SHP77 treated with DMSO at 0.1 percent for 48 hours (cell line): Measurements from ENCODE around the gene EFNA5.

Experiments used
- DNase-seq: peaks from one replicate; lab custom pipeline; 2025; lab: John Stamatoyannopoulos, UW

Gene EFNA5

DNA sequence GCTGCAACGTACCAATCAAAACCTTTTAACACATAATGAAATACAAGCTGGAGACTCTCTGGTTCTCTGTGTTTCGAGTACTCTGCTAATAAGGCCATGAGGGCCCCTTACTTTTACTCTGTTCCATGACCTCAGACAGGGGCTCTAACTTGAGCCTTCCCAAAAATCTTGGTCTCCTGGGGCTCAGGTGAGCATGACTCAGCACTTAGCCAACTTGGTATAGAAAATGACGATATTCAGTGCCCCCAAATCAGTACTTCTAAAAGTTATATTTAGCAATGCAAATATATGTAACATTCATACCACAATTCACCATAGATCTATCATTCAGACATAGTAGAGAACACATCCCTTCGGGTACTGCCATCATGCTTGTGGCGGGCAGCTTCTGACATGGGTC lies 278.9 kb downstream of the EFNA5 start:
- no peak for DNase-seq

DNA sequence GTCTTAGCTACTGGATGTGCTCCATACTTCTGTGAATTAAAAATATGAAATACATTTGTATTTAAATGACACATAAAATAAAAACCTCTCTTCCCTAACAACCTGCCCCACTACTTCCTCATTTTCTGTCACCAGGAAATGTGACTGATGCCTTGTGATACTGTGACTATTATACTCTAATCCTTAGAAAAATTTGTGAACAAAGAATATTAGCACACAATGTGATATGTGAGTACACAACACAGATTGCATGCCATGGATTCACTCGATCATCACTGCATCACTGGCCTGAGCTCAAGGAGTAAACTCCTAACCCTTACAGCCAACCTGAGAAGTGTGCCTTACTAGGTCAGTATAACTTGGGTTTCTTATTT lies 281.0 kb downstream of the EFNA5 start:
- DNase-seq: no peak

DNA sequence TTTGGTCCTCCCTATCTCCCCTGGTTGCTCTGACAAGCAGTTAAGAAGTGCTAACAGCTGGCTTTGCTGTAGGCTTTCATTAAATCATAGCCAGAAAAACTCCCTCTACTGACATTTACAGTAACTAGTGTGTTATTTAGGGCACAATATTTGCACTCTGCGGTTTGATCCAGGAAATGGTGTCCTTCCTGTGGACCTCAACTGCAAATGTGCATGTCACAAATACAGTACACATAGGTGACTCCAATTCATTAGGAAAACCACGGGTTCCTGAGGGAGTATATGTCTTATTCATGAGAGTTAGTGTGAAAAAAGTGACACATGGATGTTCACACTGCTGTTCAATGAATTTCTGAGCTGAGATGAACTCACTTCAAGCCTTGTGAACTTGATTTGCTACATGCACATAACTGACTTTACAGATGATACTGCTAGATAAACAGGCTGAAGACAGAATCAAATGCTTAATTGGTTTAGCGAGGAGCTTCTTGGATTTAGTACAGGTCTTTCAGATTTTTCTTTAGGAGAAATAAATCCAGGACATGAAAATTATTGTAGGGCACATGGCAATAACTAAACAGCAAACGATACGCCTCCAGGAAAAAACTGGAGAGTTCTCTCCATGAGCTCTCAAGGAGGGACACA lies 281.5 kb downstream of the EFNA5 start:
- peak; percentile 87 for DNase-seq

DNA sequence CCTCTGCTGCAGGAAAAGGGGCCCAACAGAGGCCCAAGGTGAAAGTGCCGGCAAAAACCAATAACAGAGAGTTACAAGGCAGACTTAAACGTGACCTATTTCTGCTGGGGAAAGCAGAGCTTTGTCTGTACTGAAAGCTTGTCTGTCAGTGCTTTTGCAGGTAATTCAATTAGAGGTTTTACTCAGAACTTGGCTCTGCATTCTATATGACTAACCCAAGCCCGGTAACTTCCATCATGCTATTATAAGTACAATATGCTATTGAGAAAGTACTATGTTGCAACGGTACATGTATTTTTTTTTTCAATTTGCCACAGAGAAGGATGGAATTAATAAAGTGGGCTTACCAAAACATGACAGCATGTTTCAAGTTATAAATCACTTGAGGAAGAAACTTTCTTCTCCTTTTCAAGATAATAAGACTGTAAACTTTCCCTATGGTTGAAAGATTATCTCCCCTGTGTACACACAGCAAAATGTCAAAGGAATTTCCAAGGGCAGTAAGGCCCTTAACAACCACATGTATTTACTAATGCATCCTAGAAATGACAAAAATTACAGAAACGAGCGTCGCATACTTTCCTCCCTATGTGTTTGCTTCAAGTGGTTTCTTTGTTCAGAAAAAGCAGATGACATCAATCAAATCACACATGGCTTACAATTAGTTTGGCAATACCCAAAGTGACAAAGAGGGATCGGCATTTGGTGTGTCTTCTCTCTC lies 282.4 kb downstream of the EFNA5 start:
- peak; percentile 61 for DNase-seq

DNA sequence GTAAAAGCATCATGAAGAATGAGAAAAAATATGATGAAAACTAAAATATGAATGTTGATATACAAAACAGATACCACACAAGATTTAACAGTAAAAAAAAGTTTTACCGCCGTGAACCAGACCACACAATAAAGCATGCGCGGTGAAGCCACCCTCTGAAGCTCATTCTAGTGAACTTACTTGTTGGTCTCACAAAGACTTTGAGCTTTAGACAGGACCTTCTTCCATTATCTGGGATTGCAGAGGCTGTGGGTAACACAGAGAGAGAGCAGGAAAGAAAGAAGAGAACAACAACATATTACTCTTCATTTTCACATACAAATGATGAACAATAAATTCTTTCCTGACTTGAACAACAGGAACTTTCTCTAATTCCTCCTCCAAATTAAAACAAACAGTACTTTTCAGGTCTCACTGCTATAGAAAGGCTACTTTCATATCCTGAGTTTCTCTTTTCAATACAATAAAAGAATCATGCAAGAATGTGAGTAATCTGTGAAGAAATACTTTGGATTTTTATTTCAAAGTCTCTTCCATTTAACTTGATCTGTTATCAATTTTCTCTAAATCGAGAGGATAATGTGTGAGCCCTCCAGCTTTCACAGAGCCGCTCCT lies 283.1 kb downstream of the EFNA5 start:
- DNase-seq: no peak

DNA sequence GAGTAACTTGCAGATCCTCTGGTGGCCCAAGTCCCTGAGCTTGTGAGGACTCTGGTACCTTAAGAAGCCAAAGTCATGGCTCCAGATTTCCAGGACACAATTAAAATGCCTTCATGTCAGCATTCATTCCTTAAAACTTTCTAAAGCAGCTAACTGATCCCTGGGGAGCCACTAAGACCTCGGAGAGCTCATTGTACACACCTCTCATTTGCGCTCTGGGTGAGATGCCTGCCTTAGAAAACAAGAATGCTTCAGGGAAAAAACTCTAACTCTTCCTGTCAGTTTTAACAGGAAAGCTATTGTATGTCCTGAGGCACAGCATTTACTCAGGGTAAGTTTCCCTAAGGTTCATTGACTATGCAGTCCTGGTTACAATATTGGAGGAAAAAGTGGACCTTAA lies 285.0 kb downstream of the EFNA5 start:
- no peak for DNase-seq

DNA sequence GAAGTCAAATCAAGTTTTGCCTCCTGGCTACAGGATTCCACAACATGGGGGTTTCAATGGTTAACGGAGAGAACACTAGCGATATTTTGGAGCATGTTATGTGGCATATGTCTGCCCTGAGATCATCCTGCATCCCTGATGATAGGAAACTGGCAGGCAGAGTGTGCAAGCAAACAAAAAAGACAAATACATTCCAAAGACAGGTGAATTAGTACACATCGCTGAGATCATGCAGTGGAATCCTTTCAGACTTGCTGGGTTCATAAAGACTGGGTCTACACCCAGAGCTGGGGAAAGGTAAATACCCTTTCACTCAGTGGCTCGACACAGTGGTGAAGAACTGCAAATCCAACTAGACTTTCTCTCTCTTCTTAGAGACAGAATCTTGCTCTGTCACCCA lies 286.5 kb downstream of the EFNA5 start:
- no peak for DNase-seq

DNA sequence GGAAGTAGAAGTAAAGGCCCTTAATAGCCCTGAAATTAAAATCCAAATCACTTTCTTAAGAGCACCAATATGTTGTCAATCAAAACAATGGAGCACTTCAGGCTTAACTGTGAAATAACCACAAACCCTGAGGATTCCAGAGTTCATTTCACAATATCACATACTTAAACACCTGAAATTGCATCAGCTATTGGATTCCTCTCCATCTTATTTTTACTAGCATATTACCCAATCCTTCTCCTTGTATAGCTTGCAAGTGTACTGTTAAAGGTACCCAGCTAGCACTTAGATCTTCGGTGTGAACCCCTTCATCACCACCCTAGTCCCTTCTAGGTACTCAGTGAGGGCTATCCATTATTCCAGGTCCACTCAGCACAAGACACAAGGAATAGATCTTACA lies 287.3 kb downstream of the EFNA5 start:
- DNase-seq: no peak

DNA sequence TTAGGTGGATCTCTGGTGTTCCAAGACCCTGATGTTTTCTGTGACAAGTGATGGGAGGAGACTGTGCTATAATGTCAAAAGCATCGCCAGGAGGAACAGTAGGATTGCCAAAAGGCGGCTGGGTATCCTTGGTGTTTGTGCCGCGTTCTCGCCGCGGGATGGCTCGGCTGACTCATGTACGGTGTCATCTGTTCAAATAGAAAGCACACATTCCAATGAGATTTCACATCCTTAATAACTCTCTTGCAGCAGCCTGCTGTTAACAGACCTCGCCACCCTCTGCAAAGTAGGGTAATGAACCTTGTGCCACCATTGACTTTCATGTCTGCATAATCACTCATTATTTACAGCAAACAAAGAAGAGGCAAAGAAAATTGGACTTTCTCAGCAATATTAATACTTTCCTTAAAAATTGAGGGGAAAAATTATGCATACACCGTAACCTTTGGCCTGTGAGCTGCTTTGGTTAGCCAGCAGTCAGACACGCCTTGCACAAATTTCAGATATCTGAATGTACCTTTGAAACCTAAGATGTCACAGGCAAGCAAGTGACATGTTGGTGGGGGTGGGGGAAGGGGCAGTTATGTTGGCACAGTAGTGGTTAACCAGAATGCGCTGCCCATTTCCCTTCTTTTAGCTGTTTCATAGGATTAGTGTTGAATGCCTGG lies 289.4 kb downstream of the EFNA5 start:
- DNase-seq: peak; percentile 66

DNA sequence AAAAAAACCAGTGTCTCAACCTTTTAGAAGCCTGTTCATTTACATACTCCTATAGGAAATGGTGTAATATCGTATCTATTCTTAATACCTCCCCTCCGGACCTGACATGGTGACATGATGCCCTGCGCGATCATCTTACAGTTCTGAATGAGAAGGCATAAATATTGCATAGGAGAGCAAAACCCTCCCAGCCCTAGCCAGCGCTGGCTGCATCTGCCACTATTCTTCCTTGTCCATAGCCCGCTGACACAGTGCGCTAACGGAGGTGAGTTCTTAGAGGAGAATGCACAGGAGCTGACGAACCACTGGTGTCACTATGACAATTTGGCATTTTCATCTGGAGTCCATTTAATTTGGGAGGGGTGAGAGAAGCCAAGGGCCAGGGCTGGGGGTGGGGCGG lies 290.1 kb downstream of the EFNA5 start:
- peak; percentile 36 for DNase-seq

DNA sequence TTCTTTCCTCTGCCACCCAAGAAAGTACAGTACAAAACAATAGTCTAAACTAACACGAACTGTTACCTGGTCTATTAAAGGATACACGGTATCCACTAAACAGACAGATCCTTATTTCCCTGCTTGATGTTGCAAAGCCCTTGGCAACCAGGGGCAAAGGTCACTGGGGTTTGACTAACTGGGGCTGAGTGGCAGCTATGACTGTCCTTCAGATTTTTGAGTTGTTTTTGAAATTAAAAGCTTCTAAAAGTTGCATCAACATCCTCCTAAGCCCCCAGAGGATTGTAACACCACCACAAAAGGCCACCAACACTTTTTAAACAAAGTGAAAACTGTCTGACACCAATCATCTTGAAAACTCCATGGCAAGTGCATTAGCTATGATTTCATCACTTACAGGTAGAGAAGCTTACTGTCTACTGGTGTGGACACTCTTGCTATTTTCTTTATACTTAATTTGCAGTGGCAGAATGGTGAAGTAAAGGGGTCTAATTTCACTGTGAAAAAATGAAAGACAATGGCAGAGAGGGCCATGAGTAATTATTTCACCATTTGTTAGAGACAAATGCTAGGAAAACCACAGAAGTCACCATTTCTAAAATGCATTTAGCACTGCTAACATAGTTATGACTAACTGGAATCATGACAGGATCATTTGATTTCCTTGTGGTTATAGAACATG lies 292.4 kb downstream of the EFNA5 start:
- DNase-seq: no peak

DNA sequence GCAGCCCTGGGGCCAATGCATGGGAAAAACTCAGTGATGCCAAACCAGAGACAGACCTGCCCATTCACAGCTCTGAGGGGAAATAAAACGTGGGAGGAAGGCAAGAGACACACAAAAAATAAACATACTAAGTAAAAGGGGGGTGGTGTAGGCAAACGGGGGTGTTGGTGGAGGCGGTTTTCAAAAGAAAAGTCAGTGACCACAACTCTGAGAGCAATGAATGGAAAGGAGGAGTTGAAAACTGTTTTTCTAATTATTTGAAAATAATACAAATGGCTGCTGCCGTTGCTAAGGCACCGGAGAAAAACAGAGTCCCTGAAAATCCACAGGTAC lies 293.5 kb downstream of the EFNA5 start:
- DNase-seq: no peak

DNA sequence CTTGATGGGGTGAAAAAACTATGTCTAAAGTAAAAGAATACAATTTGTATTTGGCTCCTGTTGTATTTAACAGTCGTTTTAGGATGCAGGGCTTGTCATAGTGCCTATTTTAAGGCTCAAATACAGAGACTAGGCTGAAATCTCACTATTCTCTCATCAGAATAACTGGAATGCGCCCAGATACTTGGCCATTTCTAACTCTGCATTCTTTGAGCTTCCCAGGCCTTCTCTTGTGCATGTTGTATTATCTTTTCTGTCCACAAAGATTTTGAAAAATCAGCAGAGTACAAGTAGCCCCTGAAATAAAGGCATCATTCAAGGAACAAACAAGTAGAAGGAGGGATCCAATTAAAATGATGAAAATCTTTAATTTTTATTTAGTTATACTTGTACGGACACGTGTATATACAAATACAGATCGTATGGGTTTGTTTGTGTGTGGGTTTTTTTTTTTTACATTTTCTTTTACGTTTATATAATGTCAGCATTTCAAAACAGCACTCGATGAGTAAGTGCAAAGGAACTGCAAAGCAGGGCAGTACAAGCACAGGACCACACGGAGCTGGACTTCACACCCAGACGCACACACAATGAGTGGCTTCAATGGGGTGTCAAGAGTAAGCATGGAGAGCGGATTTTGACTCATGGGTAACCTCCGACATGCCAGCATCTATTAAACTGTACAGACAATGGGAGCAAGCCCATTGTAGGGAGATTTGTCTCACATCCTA lies 294.0 kb downstream of the EFNA5 start:
- no peak for DNase-seq

DNA sequence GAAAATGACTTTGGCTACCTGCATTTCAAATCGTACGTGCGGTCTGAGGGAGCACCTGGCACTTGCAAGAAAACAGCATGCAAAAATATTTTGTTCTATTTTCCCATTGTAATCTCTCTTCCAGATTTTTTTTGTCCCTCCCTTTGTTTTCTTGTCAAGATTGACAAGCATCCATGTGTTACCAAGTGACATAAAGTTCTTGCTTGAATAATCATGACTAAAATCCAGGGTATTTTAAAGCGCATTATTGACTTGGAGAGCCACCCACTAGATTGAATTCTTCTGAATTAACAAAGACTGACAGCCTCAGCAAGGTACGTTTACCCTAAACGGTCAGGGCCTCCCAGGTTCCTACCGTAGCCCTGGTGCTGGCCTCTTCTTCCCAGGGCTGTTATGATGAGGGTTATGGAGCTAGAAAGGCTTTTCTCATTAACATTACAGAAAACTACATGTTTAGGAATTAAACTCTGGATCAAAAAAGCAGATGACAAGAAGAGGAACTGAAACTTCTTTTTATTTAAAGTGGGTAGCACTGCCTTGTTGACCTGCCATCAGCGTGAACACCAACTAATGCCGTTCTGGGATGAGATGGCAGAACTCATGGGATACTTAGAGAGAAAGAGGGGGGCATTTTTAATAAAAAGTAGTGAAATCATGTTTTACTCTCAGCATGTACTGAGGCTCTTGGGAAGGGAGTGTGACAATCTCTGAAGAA lies 297.0 kb downstream of the EFNA5 start:
- DNase-seq: no peak

DNA sequence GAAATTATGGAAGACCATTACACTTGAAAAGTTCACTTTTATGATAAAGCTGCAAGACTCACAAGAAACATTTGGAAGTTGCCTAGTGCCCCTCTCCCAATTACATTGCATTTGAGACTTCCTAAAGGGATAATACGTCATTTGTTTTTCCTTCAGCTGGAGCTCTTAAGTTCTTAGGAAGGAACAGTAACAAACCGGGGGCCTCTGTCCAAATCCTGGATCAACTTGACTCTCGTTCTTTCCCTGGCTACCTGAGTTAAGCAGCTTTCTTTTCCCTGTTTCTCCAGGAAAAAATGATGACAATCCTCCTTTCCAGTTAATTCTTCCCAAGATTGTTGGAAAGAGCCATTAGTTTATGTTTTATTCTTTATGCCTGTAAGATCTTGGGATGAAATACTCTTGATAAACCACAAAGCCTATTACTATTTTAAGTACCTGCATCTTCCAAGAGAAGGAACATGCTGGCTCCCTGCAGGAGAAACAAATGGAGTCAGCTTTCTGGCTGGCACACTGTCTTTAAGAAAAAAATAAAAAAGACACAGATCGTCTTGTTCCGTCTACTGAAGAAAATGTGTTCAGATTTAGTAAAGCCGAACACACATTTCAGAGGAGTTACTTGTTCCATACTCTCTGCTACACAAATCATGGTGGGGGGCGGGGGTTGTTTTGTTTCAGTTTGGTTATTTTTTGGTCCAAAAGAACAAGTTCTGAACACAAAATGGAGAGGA lies 297.9 kb downstream of the EFNA5 start:
- no peak for DNase-seq

DNA sequence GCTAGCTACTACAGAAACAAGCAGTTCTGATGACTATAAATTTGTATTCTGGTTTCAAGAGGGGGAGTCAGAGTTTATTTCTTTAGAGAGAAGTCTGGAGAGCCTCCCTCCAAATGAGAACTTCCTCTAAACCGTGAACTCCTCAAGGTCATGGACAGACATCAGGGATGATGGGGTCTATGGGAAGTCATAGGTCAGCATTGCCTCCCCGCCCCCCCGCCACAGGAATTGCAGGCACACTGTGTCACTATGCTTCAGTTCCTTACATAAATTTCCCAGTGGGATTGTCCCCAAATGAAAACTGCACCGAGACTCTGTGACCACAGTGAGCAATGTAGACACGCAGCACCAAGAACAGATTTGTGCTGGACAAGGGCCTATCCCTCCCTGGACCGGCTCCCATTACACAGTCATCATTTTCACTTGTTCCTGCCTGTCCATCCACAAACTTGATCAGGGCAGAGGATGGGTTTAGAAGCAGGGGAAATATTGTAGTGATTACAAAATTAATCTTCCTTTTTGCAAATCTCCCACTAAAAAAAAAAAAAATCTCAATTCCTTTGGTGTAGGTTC lies 300.3 kb downstream of the EFNA5 start:
- DNase-seq: no peak

DNA sequence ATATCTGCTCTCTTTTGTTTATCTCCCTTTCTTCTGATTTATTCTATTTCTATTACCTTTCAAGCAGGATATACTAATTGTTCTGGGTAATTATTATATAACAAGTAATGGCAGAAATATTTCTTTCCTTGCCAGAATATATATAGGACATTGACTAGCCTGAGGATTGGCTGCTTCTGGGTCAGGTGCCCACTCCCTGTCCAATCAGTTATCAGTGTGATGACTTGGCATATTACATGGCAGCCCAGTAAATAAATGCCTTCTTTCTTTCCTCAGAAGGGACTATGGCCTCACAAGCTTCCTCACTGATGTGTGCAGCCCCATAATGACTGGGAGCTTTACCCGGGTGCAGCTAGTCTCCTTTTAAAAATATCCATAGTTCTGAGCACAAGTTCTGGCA lies 301.1 kb downstream of the EFNA5 start:
- no peak for DNase-seq

DNA sequence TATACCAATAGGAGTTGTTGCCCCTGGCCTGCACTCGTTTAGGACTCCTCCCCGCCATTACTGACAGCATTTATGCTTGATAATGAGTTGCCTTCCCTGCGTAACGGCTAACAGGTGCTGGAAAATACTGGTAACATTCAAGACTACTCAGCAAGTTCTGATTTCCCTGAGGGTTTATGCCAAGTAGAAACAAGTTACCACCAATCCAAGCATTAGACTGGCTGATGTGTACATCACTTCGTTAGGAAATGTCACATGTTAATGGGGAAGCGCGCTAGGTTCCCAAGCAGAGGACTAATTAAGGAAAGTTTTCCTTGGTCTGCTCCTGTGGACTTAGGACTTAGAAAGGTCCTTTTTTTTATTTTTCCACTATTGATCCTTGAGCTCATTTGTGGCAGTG lies 302.1 kb downstream of the EFNA5 start:
- no peak for DNase-seq

DNA sequence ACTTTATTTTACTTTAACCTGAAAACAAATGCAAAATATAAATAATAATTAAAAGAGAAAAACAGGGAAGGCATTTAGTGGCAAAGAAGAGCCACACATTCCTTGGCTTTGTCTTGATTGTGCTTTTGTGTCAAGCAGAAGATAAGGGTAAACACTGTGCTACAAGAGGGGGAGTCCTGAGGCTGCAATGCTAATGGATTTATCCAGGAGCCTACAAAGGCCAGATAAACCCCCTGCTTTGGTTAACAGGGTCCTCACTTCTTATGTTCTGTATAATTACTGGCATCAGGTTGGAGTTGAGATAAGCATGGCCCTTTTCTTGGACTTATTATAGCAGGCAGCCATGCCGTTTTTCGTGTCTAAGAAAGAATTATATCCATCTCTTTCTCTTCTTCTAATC lies 302.8 kb downstream of the EFNA5 start:
- no peak for DNase-seq

DNA sequence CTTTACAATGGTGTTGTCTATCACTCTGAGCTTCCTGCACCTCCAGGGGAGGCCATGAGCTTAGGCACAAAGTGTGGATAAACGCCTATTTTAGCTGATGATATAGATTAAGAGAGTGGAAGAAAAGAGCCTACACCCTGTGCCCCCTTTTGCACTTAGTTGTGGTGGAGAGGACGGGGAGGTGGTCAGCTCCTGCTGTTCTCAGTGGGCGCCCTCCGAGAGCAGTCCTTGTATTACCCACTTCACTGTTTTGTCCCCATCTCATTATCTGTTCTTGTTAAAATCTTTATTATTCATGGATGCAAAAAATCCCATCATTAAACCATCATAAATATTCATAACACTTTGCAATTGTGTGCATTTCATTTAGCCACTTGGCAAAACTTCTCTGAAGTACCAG lies 303.3 kb downstream of the EFNA5 start:
- no peak for DNase-seq
